Lung (tissue), 12 donors: Measurements from ENCODE around the gene CCDC3. TPM values are rescaled to one million over a fixed set of nuclear protein-coding genes. Genes with fewer than 3 reads are reported as not detected.

Experiments used
- ATAC-seq: fragments of 200-7000 bp; cut with Tn5 transposase; one replicate; pipeline ENCODE4 v1.9.1; 2020; ENCODE audit warnings: moderate number of reproducible peaks; ENCODE audit not compliant: insufficient read depth, low FRiP score
- DNase-seq, 3 donors: peaks; one replicate each; pipeline ENCODE4 v3.0.0-alpha.2; 2013 to 2017
- H3K27ac ChIP-seq, 2 donors: one replicate each; pipeline ENCODE4 v1.5.1; 2013; ENCODE audit warnings: mild to moderate bottlenecking in 2 of 2, moderate library complexity in 2 of 2, control low read depth in 1 of 2, inconsistent platforms in 1 of 2, low read depth in 1 of 2, low read length in 1 of 2
- H3K27me3 ChIP-seq, 3 donors: one replicate each; pipeline ENCODE4 v1.5.1; 2013; ENCODE audit warnings: low read length in 2 of 3; ENCODE audit not compliant: control insufficient read depth in 3 of 3, insufficient read depth in 3 of 3
- H3K36me3 ChIP-seq, 4 donors: one replicate each; pipeline ENCODE4 v1.5.1; 2013; ENCODE audit warnings: low read length in 4 of 4, mild to moderate bottlenecking in 1 of 4, moderate library complexity in 1 of 4; ENCODE audit not compliant: control insufficient read depth in 4 of 4, insufficient read depth in 4 of 4
- H3K4me1 ChIP-seq, 5 donors: one replicate each; pipeline ENCODE4 v1.5.1; 2013; ENCODE audit warnings: low read length in 5 of 5, mild to moderate bottlenecking in 2 of 5, moderate library complexity in 1 of 5; ENCODE audit not compliant: control insufficient read depth in 5 of 5, insufficient read depth in 5 of 5
- H3K4me3 ChIP-seq: one replicate; pipeline ENCODE4 v1.5.1; 2013; ENCODE audit warnings: mild to moderate bottlenecking, control low read depth, moderate library complexity
- H3K9ac ChIP-seq, 2 donors: one replicate each; pipeline ENCODE4 v1.5.1; 2013; ENCODE audit warnings: low read length in 2 of 2, control low read depth in 1 of 2; ENCODE audit not compliant: insufficient read depth in 1 of 2
- H3K9me3 ChIP-seq, 4 donors: one replicate each; pipeline ENCODE4 v1.5.1; 2013; ENCODE audit warnings: low read length in 3 of 4, mild to moderate bottlenecking in 1 of 4, moderate library complexity in 1 of 4; ENCODE audit not compliant: control insufficient read depth in 4 of 4, insufficient read depth in 3 of 4
- CTCF ChIP-seq: IDR thresholded peaks from 2 replicates; pipeline ENCODE4 v1.5.1; 2012; ENCODE audit warnings: mild to moderate bottlenecking; ENCODE audit errors: control extremely low read depth, extremely low read depth
- WGBS, 2 donors: extraction: QIAGEN DNeasy Blood & Tissue Kit; methylation state at CpG; one replicate each; pipeline ENCODE4 v1.1.7; 2013; 5-methylcytosine and 5-hydroxymethylcytosine counted together
- polyA plus RNA-seq, 2 donors: library from polyadenylated mRNA; stranded (reverse); fragments of 200-250 nt; gene quantifications; one replicate each; pipeline ENCODE4 v1.2.1, GENCODE V29; 2013
- total RNA-seq, 2 donors: library from RNA; depleted of rRNA in 1 of 2; stranded (reverse); fragments of >200 nt in 1 of 2; gene quantifications; one replicate each; pipeline ENCODE4 v1.2.1, GENCODE V29; 2014 to 2021
- donor health status: control.
- donor health status: control.
- donor health status: Bipolar disorder and iron deficiency.
- donor health status: healthy.
- donor health status: DM: yes; HTN: yes; CAD: no.

The CCDC3 gene
- total and polyA plus RNA-seq, 4 donors, result 4.1 to 21.5 (median 11.0) TPM

- no peak overlapping the region for H3K4me3 ChIP-seq
- no peaks in the 10 kb centered on the region for H3K36me3 ChIP-seq
- H3K9ac ChIP-seq, result no peak overlapping the region
- ATAC-seq (no peak), DNase-seq (peak in 2 of 3 donors; percentile 57 to 63)
- H3K4me1 ChIP-seq, result peaks cover 0 to 6% (median 0%) of the 10 kb centered on the region in 5 donors
- no peak overlapping the region for H3K27ac ChIP-seq
- no peak for TF ChIP-seq CTCF
- peaks cover 0 to 3% (median 0%) of the 10 kb centered on the region in 4 donors for H3K9me3 ChIP-seq
- WGBS, 2 donors, result 75 to 82% methylated on average over 6 of the region's 6 CpGs
- peaks cover 0 to 3% (median 0%) of the 10 kb centered on the region in 3 donors for H3K27me3 ChIP-seq
Observed at GRCh38 chr10:12980713-12981306, 20.7 kb downstream of the CCDC3 start.

- Histone ChIP-seq H3K4me3 (no peak overlapping the region), H3K27me3 (peaks cover 0 to 3% (median 0%) of the 10 kb centered on the region in 3 donors), H3K36me3 (no peaks in the 10 kb centered on the region), H3K9ac (no peak overlapping the region), H3K4me1 (peaks cover 0 to 6% (median 0%) of the 10 kb centered on the region in 5 donors), H3K9me3 (peaks cover 0 to 3% (median 0%) of the 10 kb centered on the region in 4 donors), H3K27ac (no peak overlapping the region)
- TF ChIP-seq CTCF, result no peak
- no peak for DNase-seq
- no peak for ATAC-seq
- 32 to 38% methylated on average over 7 of the region's 7 CpGs for WGBS, 2 donors
Observed at GRCh38 chr10:12980102-12980661, 21.3 kb downstream of the CCDC3 start.

- peaks cover 0 to 6% (median 0%) of the 10 kb centered on the region in 5 donors for H3K4me1 ChIP-seq
- no peaks in the 10 kb centered on the region for H3K36me3 ChIP-seq
- no peak overlapping the region for H3K4me3 ChIP-seq
- DNase-seq, result no peak
- TF ChIP-seq CTCF, result no peak
- ATAC-seq, result no peak
- 85 to 89% methylated on average over 4 of the region's 4 CpGs for WGBS, 2 donors
- peaks cover 0 to 3% (median 0%) of the 10 kb centered on the region in 3 donors for H3K27me3 ChIP-seq
- no peak overlapping the region for H3K27ac ChIP-seq
- peaks cover 0 to 2% (median 0%) of the 10 kb centered on the region in 4 donors for H3K9me3 ChIP-seq
- H3K9ac ChIP-seq, result no peak overlapping the region
Observed at GRCh38 chr10:12978891-12979290, 22.6 kb downstream of the CCDC3 start.
